Measurements from ENCODE around the gene DPP10. TPM values are rescaled to one million over a fixed set of nuclear protein-coding genes. Genes with fewer than 3 reads are reported as not detected.

The DPP10 gene
- total and polyA plus RNA-seq, 3 experiments from 2014 or later: not detected

DNA sequence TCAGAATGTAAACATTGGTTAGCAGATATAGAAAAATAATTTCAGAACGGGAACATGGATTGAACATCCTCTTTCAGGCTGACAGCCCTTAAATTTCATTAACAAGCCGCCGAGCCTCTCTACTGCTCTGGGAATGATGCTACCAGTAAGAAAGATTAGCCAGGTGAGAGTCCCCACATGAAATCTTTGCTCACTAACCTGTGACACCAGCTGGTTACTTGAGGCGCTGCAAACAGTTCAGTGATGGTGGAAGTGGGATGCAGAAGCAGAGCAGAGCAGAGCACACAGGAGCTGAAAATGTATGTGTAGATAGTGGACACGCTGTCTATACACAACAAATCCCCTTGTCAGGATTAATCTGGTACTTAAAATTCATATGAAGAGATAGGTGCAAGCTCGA, 721.1 kb downstream of the DPP10 start:
- H3K36me3 ChIP-seq (ENCODE audit: insufficient read depth, low read length): no peaks in the 10 kb centered on the region
- Mint-ChIP-seq H3K27ac (no peak overlapping the region), H3K36me3 (no peaks in the 10 kb centered on the region), H3K27me3 (peaks cover 14 to 26% of the 10 kb centered on the region in 2 donors), H3K4me3 (no peak overlapping the region), H3K9me3 (peaks cover 0 to 24% (median 8%) of the 10 kb centered on the region in 5 donors), H3K4me1 (peaks cover 3 to 4% (median 3%) of the 10 kb centered on the region in 3 donors)
- no peak for DNase-seq
- H3K9me3 ChIP-seq (ENCODE audit: low read length): no peaks in the 10 kb centered on the region
- POLR2A ChIA-PET: no interaction called here
- no peaks in the 10 kb centered on the region for H3K4me1 ChIP-seq (ENCODE audit: insufficient read depth, low read length)
- H3K27me3 ChIP-seq (ENCODE audit: insufficient read depth, low read length, poor library complexity, severe bottlenecking): no peaks in the 10 kb centered on the region
- no peak overlapping the region for H3K4me3 ChIP-seq (ENCODE audit: low read length)
- CTCF ChIA-PET: no interaction called here
- H3K27ac ChIP-seq (ENCODE audit: low read depth, low read length): no peak overlapping the region

DNA sequence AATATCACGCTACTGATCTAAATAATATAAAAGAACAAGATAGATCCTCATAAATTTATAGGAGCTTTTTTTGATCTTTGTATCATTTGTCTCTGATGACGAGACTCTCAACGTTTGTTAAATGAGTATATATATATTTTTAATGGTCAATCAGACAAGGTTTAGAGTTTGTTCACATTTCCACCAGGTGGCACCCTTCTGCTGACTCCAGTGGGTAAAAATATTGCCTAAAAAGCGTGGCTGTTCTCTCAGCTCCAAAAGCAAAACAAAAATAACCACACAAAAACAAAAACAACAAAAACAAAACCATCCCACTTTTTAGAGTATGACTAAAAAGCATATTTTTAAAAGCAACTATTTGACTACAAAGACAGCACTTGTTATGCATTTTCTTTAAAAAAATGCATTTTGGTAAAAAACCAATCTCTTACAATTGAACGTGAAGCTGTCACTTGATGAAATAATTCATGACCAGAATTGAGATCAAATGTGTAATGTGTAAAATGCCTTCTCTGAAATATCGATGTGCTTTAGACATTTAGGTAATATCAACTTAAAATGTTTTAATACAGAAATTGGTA, 723.2 kb downstream of the DPP10 start:
- Histone ChIP-seq H3K27me3 (ENCODE audit: insufficient read depth, low read length, poor library complexity, severe bottlenecking) (no peaks in the 10 kb centered on the region), H3K4me3 (ENCODE audit: low read length) (no peak overlapping the region), H3K4me1 (ENCODE audit: insufficient read depth, low read length) (no peaks in the 10 kb centered on the region), H3K27ac (ENCODE audit: low read depth, low read length) (no peak overlapping the region), H3K9me3 (ENCODE audit: low read length) (no peaks in the 10 kb centered on the region), H3K36me3 (ENCODE audit: insufficient read depth, low read length) (no peaks in the 10 kb centered on the region)
- Mint-ChIP-seq H3K9me3 (peaks cover 5 to 19% (median 13%) of the 10 kb centered on the region in 5 donors), H3K36me3 (no peaks in the 10 kb centered on the region), H3K4me1 (peaks cover 3 to 4% (median 3%) of the 10 kb centered on the region in 3 donors), H3K27ac (no peak overlapping the region), H3K27me3 (peaks cover 10 to 22% of the 10 kb centered on the region in 2 donors), H3K4me3 (no peak overlapping the region)
- ChIA-PET CTCF (no interaction called here), POLR2A (no interaction called here)
- no peak for DNase-seq

- no peak for DNase-seq
- CTCF ChIA-PET: no interaction called here
- peaks cover 0 to 4% of the 10 kb centered on the region in 2 donors for H3K27me3 Mint-ChIP-seq
- H3K36me3 Mint-ChIP-seq: no peaks in the 10 kb centered on the region
- POLR2A ChIA-PET: no interaction called here
- H3K9me3 Mint-ChIP-seq: peaks cover 0 to 20% (median 5%) of the 10 kb centered on the region in 5 donors
- H3K9me3 ChIP-seq (ENCODE audit: low read length): no peaks in the 10 kb centered on the region
- H3K27ac ChIP-seq (ENCODE audit: low read depth, low read length): no peak overlapping the region
- H3K4me3 Mint-ChIP-seq: no peak overlapping the region
- no peaks in the 10 kb centered on the region for H3K27me3 ChIP-seq (ENCODE audit: insufficient read depth, low read length, poor library complexity, severe bottlenecking)
- no peaks in the 10 kb centered on the region for H3K36me3 ChIP-seq (ENCODE audit: insufficient read depth, low read length)
- H3K4me1 ChIP-seq (ENCODE audit: insufficient read depth, low read length): no peaks in the 10 kb centered on the region
- no peak overlapping the region for H3K4me3 ChIP-seq (ENCODE audit: low read length)
- no peak overlapping the region for H3K27ac Mint-ChIP-seq
- no peaks in the 10 kb centered on the region for H3K4me1 Mint-ChIP-seq
These were observed 726.0 kb downstream of the DPP10 start for GRCh38 chr2:115168457-115168856.

GRCh38 chr2:115169814-115170213, 727.4 kb downstream of the DPP10 start:
- no peak overlapping the region for H3K4me3 Mint-ChIP-seq
- H3K36me3 Mint-ChIP-seq: no peaks in the 10 kb centered on the region
- no peaks in the 10 kb centered on the region for H3K9me3 ChIP-seq (ENCODE audit: low read length)
- ChIA-PET CTCF (no interaction called here), POLR2A (no interaction called here)
- H3K27ac ChIP-seq (ENCODE audit: low read depth, low read length): no peak overlapping the region
- DNase-seq: no peak
- H3K27ac Mint-ChIP-seq: no peak overlapping the region
- H3K4me1 Mint-ChIP-seq: no peaks in the 10 kb centered on the region
- no peaks in the 10 kb centered on the region for H3K27me3 ChIP-seq (ENCODE audit: insufficient read depth, low read length, poor library complexity, severe bottlenecking)
- H3K4me1 ChIP-seq (ENCODE audit: insufficient read depth, low read length): no peaks in the 10 kb centered on the region
- H3K27me3 Mint-ChIP-seq: no peaks in the 10 kb centered on the region
- H3K9me3 Mint-ChIP-seq: peaks cover 0 to 27% (median 2%) of the 10 kb centered on the region in 5 donors
- no peaks in the 10 kb centered on the region for H3K36me3 ChIP-seq (ENCODE audit: insufficient read depth, low read length)
- no peak overlapping the region for H3K4me3 ChIP-seq (ENCODE audit: low read length)

DNA sequence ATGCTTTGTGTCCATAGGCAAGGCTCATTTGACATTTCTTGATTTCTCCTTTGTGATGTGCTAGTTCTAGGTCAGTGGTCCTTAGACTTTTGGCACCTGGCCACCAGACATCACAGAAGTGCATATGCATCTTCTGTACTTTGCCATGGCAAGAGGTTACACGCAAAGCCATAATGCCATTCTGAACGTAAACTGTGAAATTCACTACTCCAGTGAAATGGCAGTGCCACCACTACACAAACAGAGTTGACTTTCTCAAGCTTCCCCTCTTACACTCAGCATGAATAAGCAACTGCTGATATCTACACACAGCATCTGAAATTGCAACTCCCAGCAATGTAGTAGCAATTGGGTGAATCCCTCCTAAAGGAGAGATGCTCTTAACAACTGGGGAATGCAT, 729.3 kb downstream of the DPP10 start:
- H3K36me3 Mint-ChIP-seq: no peaks in the 10 kb centered on the region
- Histone ChIP-seq H3K36me3 (ENCODE audit: insufficient read depth, low read length) (no peaks in the 10 kb centered on the region), H3K4me1 (ENCODE audit: insufficient read depth, low read length) (no peaks in the 10 kb centered on the region), H3K9me3 (ENCODE audit: low read length) (no peaks in the 10 kb centered on the region), H3K27ac (ENCODE audit: low read depth, low read length) (no peak overlapping the region), H3K27me3 (ENCODE audit: insufficient read depth, low read length, poor library complexity, severe bottlenecking) (no peaks in the 10 kb centered on the region), H3K4me3 (ENCODE audit: low read length) (no peak overlapping the region)
- no peak for DNase-seq
- no peaks in the 10 kb centered on the region for H3K4me1 Mint-ChIP-seq
- ChIA-PET POLR2A (no interaction called here), CTCF (no interaction called here)
- no peak overlapping the region for H3K27ac Mint-ChIP-seq
- no peaks in the 10 kb centered on the region for H3K27me3 Mint-ChIP-seq
- no peak overlapping the region for H3K4me3 Mint-ChIP-seq
- peaks cover 0 to 27% (median 2%) of the 10 kb centered on the region in 5 donors for H3K9me3 Mint-ChIP-seq

DNA sequence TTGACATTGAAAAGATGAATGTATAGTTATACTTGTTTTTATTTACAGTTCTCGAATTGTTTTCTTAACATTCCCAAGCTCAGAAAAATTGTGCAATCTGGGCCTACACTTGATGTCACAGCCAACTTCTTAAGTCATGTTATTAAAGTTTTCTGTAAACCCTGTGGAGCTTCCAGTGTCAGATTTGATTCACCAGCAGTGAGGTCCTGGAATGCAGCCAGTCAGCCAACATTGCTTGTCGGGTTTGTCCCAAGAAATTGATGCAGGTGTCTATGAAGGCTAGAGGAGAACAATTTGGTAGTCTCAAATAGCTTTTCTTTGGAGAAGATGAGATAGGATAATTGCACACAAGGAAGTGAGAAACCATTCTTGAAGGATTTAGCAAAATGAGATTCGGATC, 732.2 kb downstream of the DPP10 start:
- Mint-ChIP-seq H3K4me3 (no peak overlapping the region), H3K4me1 (no peaks in the 10 kb centered on the region), H3K27me3 (no peaks in the 10 kb centered on the region), H3K27ac (no peak overlapping the region), H3K9me3 (peaks cover 0 to 21% (median 4%) of the 10 kb centered on the region in 5 donors), H3K36me3 (no peaks in the 10 kb centered on the region)
- ChIA-PET POLR2A (no interaction called here), CTCF (no interaction called here)
- DNase-seq: no peak
- Histone ChIP-seq H3K27me3 (ENCODE audit: insufficient read depth, low read length, poor library complexity, severe bottlenecking) (no peaks in the 10 kb centered on the region), H3K4me1 (ENCODE audit: insufficient read depth, low read length) (no peaks in the 10 kb centered on the region), H3K9me3 (ENCODE audit: low read length) (no peaks in the 10 kb centered on the region), H3K27ac (ENCODE audit: low read depth, low read length) (no peak overlapping the region), H3K4me3 (ENCODE audit: low read length) (no peak overlapping the region), H3K36me3 (ENCODE audit: insufficient read depth, low read length) (no peaks in the 10 kb centered on the region)

GRCh38 chr2:115183144-115183543, 740.7 kb downstream of the DPP10 start:
- H3K36me3 Mint-ChIP-seq: no peaks in the 10 kb centered on the region
- no peak overlapping the region for H3K27ac Mint-ChIP-seq
- Histone ChIP-seq H3K4me3 (ENCODE audit: low read length) (no peak overlapping the region), H3K4me1 (ENCODE audit: insufficient read depth, low read length) (no peaks in the 10 kb centered on the region), H3K27me3 (ENCODE audit: insufficient read depth, low read length, poor library complexity, severe bottlenecking) (no peaks in the 10 kb centered on the region), H3K9me3 (ENCODE audit: low read length) (no peaks in the 10 kb centered on the region), H3K27ac (ENCODE audit: low read depth, low read length) (no peak overlapping the region), H3K36me3 (ENCODE audit: insufficient read depth, low read length) (no peaks in the 10 kb centered on the region)
- no peaks in the 10 kb centered on the region for H3K4me1 Mint-ChIP-seq
- DNase-seq: no peak
- CTCF ChIA-PET: no interaction called here
- peaks cover 3 to 11% (median 6%) of the 10 kb centered on the region in 5 donors for H3K9me3 Mint-ChIP-seq
- H3K4me3 Mint-ChIP-seq: no peak overlapping the region
- POLR2A ChIA-PET: no interaction called here
- no peaks in the 10 kb centered on the region for H3K27me3 Mint-ChIP-seq

DNA sequence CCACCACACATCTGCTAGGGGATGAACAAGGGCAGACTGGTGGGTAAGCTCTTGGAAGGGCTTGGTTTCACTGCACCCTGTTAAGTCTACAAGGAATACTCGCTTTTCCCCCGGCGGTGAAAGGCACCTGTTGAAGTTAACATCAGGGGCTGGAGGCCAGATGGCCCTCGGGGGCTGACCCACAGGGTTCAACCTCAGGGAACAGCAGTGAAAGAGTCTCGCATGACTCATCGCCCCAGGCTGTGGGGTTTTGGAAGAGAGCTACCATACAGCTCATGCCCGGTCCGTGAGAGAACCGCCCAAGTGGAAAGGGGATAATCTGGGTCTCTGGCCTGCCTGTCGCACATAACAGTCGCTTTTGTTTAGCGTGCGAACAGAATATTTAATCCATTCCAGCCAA, 748.0 kb downstream of the DPP10 start:
- Mint-ChIP-seq H3K27me3 (no peaks in the 10 kb centered on the region), H3K4me1 (no peaks in the 10 kb centered on the region)
- POLR2A ChIA-PET: no interaction called here

DNA sequence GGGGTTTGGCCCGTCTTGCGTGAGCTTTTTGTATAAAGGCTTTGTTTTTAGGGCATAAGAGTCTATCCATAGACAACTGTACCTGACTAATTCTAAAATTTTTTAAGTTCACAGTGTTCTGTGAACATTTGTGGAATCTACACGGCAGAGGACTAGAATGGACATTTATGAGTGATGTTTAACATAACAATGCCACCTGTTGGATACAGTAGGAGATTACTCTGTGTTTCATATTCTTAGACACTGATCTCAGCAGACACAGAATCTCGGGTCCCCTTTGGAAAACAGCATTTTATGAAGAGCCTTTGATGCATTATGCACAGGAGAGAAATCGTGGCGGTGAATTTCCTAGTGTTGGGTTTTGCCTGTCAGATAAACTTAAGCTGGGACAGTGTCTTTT, 752.2 kb downstream of the DPP10 start:
- Mint-ChIP-seq H3K4me3 (no peak overlapping the region), H3K9me3 (peaks cover 3 to 22% (median 9%) of the 10 kb centered on the region in 5 donors), H3K36me3 (no peaks in the 10 kb centered on the region), H3K27ac (no peak overlapping the region), H3K27me3 (no peaks in the 10 kb centered on the region), H3K4me1 (no peaks in the 10 kb centered on the region)
- ChIA-PET CTCF (no interaction called here), POLR2A (no interaction called here)
- no peak for DNase-seq
- Histone ChIP-seq H3K4me3 (ENCODE audit: low read length) (no peak overlapping the region), H3K27me3 (ENCODE audit: insufficient read depth, low read length, poor library complexity, severe bottlenecking) (no peaks in the 10 kb centered on the region), H3K9me3 (ENCODE audit: low read length) (no peaks in the 10 kb centered on the region), H3K36me3 (ENCODE audit: insufficient read depth, low read length) (no peaks in the 10 kb centered on the region), H3K27ac (ENCODE audit: low read depth, low read length) (no peak overlapping the region), H3K4me1 (ENCODE audit: insufficient read depth, low read length) (no peaks in the 10 kb centered on the region)

More for the DNA sequence above, 748.0 kb downstream of the DPP10 start:
- no peaks in the 10 kb centered on the region for H3K27me3 ChIP-seq (ENCODE audit: insufficient read depth, low read length, poor library complexity, severe bottlenecking)
- no peak overlapping the region for H3K27ac ChIP-seq (ENCODE audit: low read depth, low read length)
- H3K36me3 ChIP-seq (ENCODE audit: insufficient read depth, low read length): no peaks in the 10 kb centered on the region
- no peak for DNase-seq
- H3K9me3 Mint-ChIP-seq: peaks cover 3 to 19% (median 14%) of the 10 kb centered on the region in 5 donors
- H3K4me3 Mint-ChIP-seq: no peak overlapping the region
- H3K27ac Mint-ChIP-seq: no peak overlapping the region
- no peaks in the 10 kb centered on the region for H3K9me3 ChIP-seq (ENCODE audit: low read length)
- H3K4me1 ChIP-seq (ENCODE audit: insufficient read depth, low read length): no peaks in the 10 kb centered on the region
- H3K4me3 ChIP-seq (ENCODE audit: low read length): no peak overlapping the region
- CTCF ChIA-PET: no interaction called here
- H3K36me3 Mint-ChIP-seq: no peaks in the 10 kb centered on the region
